ENCODE data around the gene SLC25A23. TPM values are rescaled to one million over a fixed set of nuclear protein-coding genes. Genes with fewer than 3 reads are reported as not detected.

SLC25A23 gene
- total RNA-seq, 1 donor from 2014 or later, result 36.9 TPM

DNA sequence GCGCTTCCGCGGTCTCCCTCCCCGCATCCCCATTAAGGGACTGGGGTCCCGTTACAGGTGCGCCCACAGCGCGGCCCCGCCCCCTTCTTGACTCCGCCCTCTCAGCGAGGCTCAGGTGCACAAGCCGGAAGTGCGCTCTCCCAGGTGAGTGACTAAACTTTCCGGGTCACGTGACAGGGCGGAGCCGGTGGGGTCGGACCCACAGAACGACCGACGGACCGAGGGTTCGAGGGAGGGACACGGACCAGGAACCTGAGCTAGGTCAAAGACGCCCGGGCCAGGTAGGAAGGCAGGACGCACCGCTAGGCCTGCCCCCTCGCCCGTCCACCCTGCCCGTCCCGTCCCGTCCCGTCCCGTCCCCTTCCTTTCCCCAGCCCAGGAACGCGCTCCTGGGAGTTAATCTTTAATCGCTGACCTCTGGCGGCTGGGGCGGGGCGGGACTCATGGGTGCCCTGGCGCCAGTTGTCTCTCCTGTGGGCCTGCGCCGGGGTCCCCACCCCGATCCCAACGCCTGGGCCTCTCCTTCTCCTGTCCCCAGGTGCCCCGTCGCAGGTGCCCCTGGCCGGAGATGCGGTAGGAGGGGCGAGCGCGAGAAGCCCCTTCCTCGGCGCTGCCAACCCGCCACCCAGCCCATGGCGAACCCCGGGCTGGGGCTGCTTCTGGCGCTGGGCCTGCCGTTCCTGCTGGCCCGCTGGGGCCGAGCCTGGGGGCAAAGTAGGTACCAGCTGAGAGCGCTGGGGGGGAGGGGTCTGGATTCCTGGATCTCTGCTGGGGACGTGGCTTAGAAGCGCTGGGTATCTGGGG, 4.7 kb upstream of the SLC25A23 start, which contains the start of gene CRB3:
TSS of gene CRB3 (plus strand) at position 202 of the 804 bp plus-strand sequence. CDS start at position 633, 431 bp downstream.
- peak; percentile 64 for DNase-seq (ENCODE audit: low read depth)
- Histone ChIP-seq H3K27me3 (ENCODE audit: control insufficient read depth, insufficient read depth, low read length) (no peaks in the 10 kb centered on the region), H3K36me3 (ENCODE audit: control insufficient read depth, insufficient read depth, low read length) (peaks cover 10% of the 10 kb centered on the region), H3K4me3 (ENCODE audit: low read depth, low read length) (peak within 1 kb of the TSS; percentile 96)
- FAIRE-seq, result no peak
- TF ChIP-seq, protein P1, sequence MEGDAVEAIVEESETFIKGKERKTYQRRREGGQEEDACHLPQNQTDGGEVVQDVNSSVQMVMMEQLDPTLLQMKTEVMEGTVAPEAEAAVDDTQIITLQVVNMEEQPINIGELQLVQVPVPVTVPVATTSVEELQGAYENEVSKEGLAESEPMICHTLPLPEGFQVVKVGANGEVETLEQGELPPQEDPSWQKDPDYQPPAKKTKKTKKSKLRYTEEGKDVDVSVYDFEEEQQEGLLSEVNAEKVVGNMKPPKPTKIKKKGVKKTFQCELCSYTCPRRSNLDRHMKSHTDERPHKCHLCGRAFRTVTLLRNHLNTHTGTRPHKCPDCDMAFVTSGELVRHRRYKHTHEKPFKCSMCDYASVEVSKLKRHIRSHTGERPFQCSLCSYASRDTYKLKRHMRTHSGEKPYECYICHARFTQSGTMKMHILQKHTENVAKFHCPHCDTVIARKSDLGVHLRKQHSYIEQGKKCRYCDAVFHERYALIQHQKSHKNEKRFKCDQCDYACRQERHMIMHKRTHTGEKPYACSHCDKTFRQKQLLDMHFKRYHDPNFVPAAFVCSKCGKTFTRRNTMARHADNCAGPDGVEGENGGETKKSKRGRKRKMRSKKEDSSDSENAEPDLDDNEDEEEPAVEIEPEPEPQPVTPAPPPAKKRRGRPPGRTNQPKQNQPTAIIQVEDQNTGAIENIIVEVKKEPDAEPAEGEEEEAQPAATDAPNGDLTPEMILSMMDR (IDR thresholded peaks at IDR 0.05; ENCODE audit: insufficient read depth, low read length, severe bottlenecking), result no peak

DNA sequence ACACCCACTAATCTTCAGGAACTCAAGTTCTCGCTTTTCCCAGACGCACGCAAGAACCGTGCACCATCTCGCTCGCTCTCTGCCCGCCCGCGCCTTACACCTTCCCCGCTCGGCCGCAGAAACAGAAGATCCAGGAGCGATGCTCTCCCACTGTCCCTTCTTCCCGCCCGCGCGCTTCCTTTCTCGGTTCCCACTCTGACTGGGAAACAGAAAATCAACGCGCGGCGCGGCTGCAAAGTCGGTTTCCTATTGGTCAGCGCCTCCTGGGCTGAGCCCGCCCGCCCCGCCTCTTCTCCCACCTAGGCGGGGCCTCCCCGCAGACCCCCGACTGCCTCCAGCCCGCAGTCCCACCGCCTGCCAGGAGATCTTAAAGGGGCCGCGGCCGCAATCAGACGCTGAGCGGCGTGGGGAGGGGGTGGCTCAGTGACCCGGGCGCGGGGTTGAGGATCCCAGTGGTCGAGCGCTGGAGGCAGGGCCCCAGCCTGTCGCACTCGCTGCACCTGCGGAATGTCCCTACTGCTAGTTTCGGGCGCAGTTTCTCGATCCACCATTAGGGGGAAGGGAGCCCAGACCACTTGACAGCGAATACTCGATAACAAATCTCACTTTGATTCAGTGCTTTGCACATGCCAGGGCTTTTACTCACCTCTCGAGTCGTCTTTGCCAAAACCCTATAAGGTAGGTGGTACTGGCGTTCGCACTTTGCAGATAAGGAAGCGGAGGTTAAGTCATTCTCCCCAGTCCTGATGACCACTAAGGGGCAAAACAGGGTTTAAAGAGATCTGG, 700 bp upstream of the SLC25A23 start:
- TF ChIP-seq, protein P1 (IDR thresholded peaks at IDR 0.05; ENCODE audit: insufficient read depth, low read length, severe bottlenecking), result peak; percentile 66
- FAIRE-seq (no peak), DNase-seq (ENCODE audit: low read depth) (peak; percentile 90)
- Histone ChIP-seq H3K4me3 (ENCODE audit: low read depth, low read length) (peak overlapping the region; percentile 72), H3K36me3 (ENCODE audit: control insufficient read depth, insufficient read depth, low read length) (no peaks in the 10 kb centered on the region), H3K27me3 (ENCODE audit: control insufficient read depth, insufficient read depth, low read length) (no peaks in the 10 kb centered on the region)

DNA sequence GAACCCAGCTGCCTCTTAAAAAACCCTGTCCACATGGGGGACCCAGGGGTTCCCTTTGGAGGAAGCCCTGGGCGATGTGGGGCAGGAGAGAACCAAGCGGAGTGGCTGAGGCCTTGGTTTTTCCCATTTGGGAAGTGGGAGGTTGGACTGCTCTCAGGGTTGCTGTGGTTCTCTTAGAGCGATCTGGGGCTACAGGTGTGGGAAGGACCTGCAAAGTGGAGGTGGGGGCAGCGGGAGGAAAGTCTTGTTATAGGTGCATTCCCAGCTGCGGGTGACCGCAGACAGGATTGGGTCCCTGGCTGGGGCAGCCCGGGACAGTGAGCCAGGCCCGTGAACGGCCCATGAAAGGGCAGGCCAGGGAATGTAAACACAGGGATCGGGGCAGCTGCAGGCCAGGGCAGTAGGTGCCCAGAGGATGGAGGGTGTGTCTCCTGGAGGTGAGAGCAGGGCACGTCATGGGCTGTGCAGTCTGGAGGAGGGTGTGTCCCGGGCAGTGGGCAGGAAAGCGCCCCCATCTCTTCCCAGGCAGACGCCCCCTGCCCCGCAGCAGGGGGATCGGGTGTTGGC, 814 bp downstream of the SLC25A23 start:
- FAIRE-seq (no peak), DNase-seq (ENCODE audit: low read depth) (no peak)
- TF ChIP-seq, protein P1 (IDR thresholded peaks at IDR 0.05; ENCODE audit: insufficient read depth, low read length, severe bottlenecking), result no peak
- Histone ChIP-seq H3K27me3 (ENCODE audit: control insufficient read depth, insufficient read depth, low read length) (no peaks in the 10 kb centered on the region), H3K4me3 (ENCODE audit: low read depth, low read length) (peak overlapping the region; percentile 72), H3K36me3 (ENCODE audit: control insufficient read depth, insufficient read depth, low read length) (peaks cover under 1% of the 10 kb centered on the region)

DNA sequence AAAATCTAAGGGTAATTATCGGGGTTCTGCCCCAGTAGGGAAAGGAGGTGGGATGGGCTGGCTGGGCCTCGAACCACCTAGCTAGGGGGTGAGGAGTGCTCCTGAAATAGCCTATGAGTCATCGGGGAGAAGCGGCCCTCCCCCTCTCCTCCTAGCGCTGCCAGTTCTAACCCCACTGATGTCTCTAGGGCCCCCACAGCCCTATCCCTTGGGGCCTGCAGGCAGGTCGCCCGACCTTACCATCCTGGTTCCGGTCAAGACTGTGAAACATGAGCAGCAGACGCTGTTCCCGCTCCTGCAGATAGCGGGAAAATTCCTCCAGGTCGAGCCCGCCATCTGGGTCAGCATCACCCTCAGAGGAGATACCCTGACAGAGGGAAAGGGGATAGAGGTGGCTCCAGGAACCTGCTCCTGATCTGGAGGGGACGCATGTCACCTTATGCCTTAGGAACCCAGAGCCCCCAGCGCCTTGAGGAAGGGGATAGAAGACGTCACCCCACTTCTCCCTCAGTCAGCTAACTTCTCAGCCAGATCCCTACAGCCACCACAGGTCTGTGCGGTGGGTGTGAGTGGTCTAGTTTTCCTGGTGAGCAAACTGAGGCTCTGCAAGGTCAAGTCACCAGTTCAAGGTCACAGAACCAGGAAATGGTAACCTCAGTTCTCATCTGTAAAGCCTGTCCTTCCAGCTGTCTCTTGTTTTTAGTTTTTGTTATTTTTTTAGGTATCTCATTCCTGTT, 1.5 kb downstream of the SLC25A23 start:
- no peak overlapping the region for H3K4me3 ChIP-seq (ENCODE audit: low read depth, low read length)
- DNase-seq (ENCODE audit: low read depth), result no peak
- peak; percentile 86 for FAIRE-seq

DNA sequence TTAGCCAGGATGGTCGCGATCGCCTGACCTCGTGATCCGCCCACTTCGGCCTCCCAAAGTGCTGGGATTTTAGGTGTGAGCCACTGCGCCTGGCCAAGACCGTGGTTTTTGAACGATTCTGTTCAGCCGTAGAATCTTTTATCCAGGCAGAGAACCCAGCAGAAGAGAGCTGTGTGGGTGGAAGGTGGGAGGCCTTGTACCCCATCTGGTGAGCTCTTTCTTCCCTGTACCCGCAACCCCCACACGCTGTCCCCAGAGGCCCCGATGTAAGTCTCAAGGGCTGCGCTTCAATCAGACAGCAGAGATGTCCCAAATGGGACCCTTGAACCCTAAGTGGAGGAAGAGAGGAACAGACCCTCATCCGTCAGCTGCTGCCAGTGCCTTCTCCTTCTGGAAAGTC, 3.7 kb downstream of the SLC25A23 start:
- TF ChIP-seq, protein P1 (IDR thresholded peaks at IDR 0.05; ENCODE audit: insufficient read depth, low read length, severe bottlenecking), result no peak
- Histone ChIP-seq H3K27me3 (ENCODE audit: control insufficient read depth, insufficient read depth, low read length) (no peaks in the 10 kb centered on the region), H3K36me3 (ENCODE audit: control insufficient read depth, insufficient read depth, low read length) (peaks cover 1% of the 10 kb centered on the region), H3K4me3 (ENCODE audit: low read depth, low read length) (no peak overlapping the region)
- no peak for DNase-seq (ENCODE audit: low read depth)
- no peak for FAIRE-seq

More for the DNA sequence above, 1.5 kb downstream of the SLC25A23 start:
- Histone ChIP-seq H3K27me3 (ENCODE audit: control insufficient read depth, insufficient read depth, low read length) (no peaks in the 10 kb centered on the region), H3K36me3 (ENCODE audit: control insufficient read depth, insufficient read depth, low read length) (peaks cover 1% of the 10 kb centered on the region)
- TF ChIP-seq, protein P1 (IDR thresholded peaks at IDR 0.05; ENCODE audit: insufficient read depth, low read length, severe bottlenecking), result no peak

Data from bronchial epithelial cell (primary cell).